Peyer's patch (tissue), 4 donors: Measurements from ENCODE around the gene PNMA5. TPM values are rescaled to one million over a fixed set of nuclear protein-coding genes. Genes with fewer than 3 reads are reported as not detected.
"Not testable (repeated sequence)": the region's sequence is repeated elsewhere in the genome, so short reads cannot be mapped to it uniquely, and the experiment has no call there.

Experiments used
- DNase-seq, 3 donors: peaks; one replicate each; pipeline ENCODE4 v3.0.0-alpha.2; 2017 to 2019
- H3K27ac ChIP-seq, 4 donors: fragments of 200-600 bp; sonication (generic); one replicate each; pipeline ENCODE4 v1.5.1; 2016 to 2019
- H3K27me3 ChIP-seq, 2 donors: fragments of 200-600 bp; sonication (generic); one replicate each; pipeline ENCODE4 v1.5.1; 2019
- H3K36me3 ChIP-seq, 3 donors: fragments of 200-600 bp; sonication (generic); one replicate each; pipeline ENCODE4 v1.5.1; 2016 to 2019
- H3K4me1 ChIP-seq, 4 donors: fragments of 200-600 bp; sonication (generic); one replicate each; pipeline ENCODE4 v1.5.1; 2016 to 2019
- H3K4me3 ChIP-seq, 4 donors: fragments of 200-600 bp; sonication (generic); 1 replicate in 3 of 4; 2 replicates in 1 of 4; pipeline ENCODE4 v1.5.1; 2016 to 2019; ENCODE audit warnings: mild to moderate bottlenecking in 1 of 4
- H3K9me3 ChIP-seq, 4 donors: fragments of 200-600 bp; sonication (generic); one replicate each; pipeline ENCODE4 v1.5.1; 2016 to 2019; ENCODE audit warnings: mild to moderate bottlenecking in 1 of 4
- CTCF ChIP-seq, 6 experiments: fragments of 450-650 bp in 4 of 6; fragments of 200-600 bp in 2 of 6; sonication (generic) in 1 of 6; IDR thresholded peaks; one replicate each; pipeline ENCODE4 v1.5.1; 2017 to 2019; ENCODE audit warnings: antibody characterized with exemption in 6 of 6, mild to moderate bottlenecking in 3 of 6, moderate library complexity in 1 of 6
- POLR2A ChIP-seq, 2 donors: fragments of 450-650 bp; IDR thresholded peaks; one replicate each; pipeline ENCODE4 v1.5.1; 2017; ENCODE audit warnings: antibody characterized with exemption in 2 of 2, mild to moderate bottlenecking in 2 of 2, moderate library complexity in 2 of 2
- total RNA-seq, 4 donors: library from RNA; depleted of rRNA; stranded (reverse); fragments of >200 nt; gene quantifications; one replicate each; pipeline ENCODE4 v1.1.0, GENCODE V29; 2016

The PNMA5 gene
- total RNA-seq, 4 donors from 2014 or later, result not detected

- H3K9me3 ChIP-seq, result no peaks in the 10 kb centered on the region
- no peaks in the 10 kb centered on the region for H3K36me3 ChIP-seq
- H3K4me1 ChIP-seq, result no peaks in the 10 kb centered on the region
- no peak for DNase-seq
- no peaks in the 10 kb centered on the region for H3K27me3 ChIP-seq
- H3K27ac ChIP-seq, result no peak overlapping the region
- TF ChIP-seq POLR2A (IDR thresholded peaks at IDR 0.05) (no peak), CTCF (IDR thresholded peaks at IDR 0.05) (no peak)
- H3K4me3 ChIP-seq, result no peak overlapping the region
Observed at GRCh38 chrX:152991123-152991522, 2.8 kb downstream of the PNMA5 start.

- no peaks in the 10 kb centered on the region for H3K4me1 ChIP-seq
Observed at GRCh38 chrX:152989292-152989658, 4.6 kb downstream of the PNMA5 start.

GRCh38 chrX:152988536-152989291 lies 5.2 kb downstream of the PNMA5 start:
- Histone ChIP-seq H3K27ac (peak overlapping the region in 2 of 4 donors; percentile 66 to 70), H3K9me3 (no peaks in the 10 kb centered on the region), H3K4me1 (no peaks in the 10 kb centered on the region), H3K36me3 (no peaks in the 10 kb centered on the region), H3K4me3 (peak overlapping the region in 1 of 4 donors; percentile 22), H3K27me3 (no peaks in the 10 kb centered on the region)
- no peak for TF ChIP-seq POLR2A (IDR thresholded peaks at IDR 0.05)
- TF ChIP-seq CTCF (IDR thresholded peaks at IDR 0.05), result no peak
- peak in 1 of 3 donors; percentile 24 for DNase-seq

More at GRCh38 chrX:152989292-152989658, 4.6 kb downstream of the PNMA5 start:
- H3K4me3 ChIP-seq, result peak overlapping the region in 1 of 4 donors; percentile 22
- TF ChIP-seq CTCF (IDR thresholded peaks at IDR 0.05) (no peak), POLR2A (IDR thresholded peaks at IDR 0.05) (no peak)
- H3K9me3 ChIP-seq, result no peaks in the 10 kb centered on the region
- H3K27ac ChIP-seq, result peak overlapping the region in 2 of 4 donors; percentile 66 to 70
- no peaks in the 10 kb centered on the region for H3K36me3 ChIP-seq
- peak in 1 of 3 donors; percentile 52 for DNase-seq
- H3K27me3 ChIP-seq, result no peaks in the 10 kb centered on the region

- Histone ChIP-seq H3K4me3 (no peak overlapping the region), H3K27ac (no peak overlapping the region), H3K27me3 (no peaks in the 10 kb centered on the region), H3K36me3 (no peaks in the 10 kb centered on the region), H3K4me1 (no peaks in the 10 kb centered on the region), H3K9me3 (no peaks in the 10 kb centered on the region)
- TF ChIP-seq CTCF (IDR thresholded peaks at IDR 0.05), result no peak
- no peak for TF ChIP-seq POLR2A (IDR thresholded peaks at IDR 0.05)
- no peak for DNase-seq
Observed at GRCh38 chrX:152987801-152988200, 6.1 kb downstream of the PNMA5 start.

GRCh38 chrX:152987156-152987555 lies 6.8 kb downstream of the PNMA5 start:
- H3K27ac ChIP-seq, H3K36me3 ChIP-seq, DNase-seq, H3K27me3 ChIP-seq, H3K4me3 ChIP-seq, H3K4me1 ChIP-seq, H3K9me3 ChIP-seq: not testable (repeated sequence)

- not testable (repeated sequence) for H3K36me3 ChIP-seq, H3K27ac ChIP-seq, H3K4me1 ChIP-seq, H3K9me3 ChIP-seq, DNase-seq, H3K27me3 ChIP-seq, H3K4me3 ChIP-seq
Observed at GRCh38 chrX:152985383-152985782, 8.5 kb downstream of the PNMA5 start.

- Histone ChIP-seq H3K4me3 (no peak overlapping the region), H3K27me3 (no peaks in the 10 kb centered on the region), H3K4me1 (no peaks in the 10 kb centered on the region), H3K27ac (no peak overlapping the region), H3K36me3 (no peaks in the 10 kb centered on the region), H3K9me3 (no peaks in the 10 kb centered on the region)
- TF ChIP-seq POLR2A (IDR thresholded peaks at IDR 0.05), result no peak
- no peak for TF ChIP-seq CTCF (IDR thresholded peaks at IDR 0.05)
- no peak for DNase-seq
Observed at GRCh38 chrX:152968193-152968592, 25.7 kb downstream of the PNMA5 start.
